GM19395 (cell line): Measurements from ENCODE around the gene TTC16.

Experiments used
- ATAC-seq: cut with Tn5 transposase; IDR thresholded peaks from one replicate; pipeline ENCODE4 v1.9.1; 2021; ENCODE audit warnings: mild to moderate bottlenecking, moderate library complexity; ENCODE audit not compliant: unreplicated experiment

Gene TTC16

GRCh38 chr9:127715470-127716337, at the start of gene TTC16, which contains the start of gene PTRH1:
Gene TTC16 (plus strand): TSS chr9:127716079. CDS start chr9:127716146, 67 bp downstream.
Gene PTRH1 (minus strand): TSS chr9:127715663. CDS start chr9:127715639, 24 bp downstream.
- peak; percentile 94 for ATAC-seq

DNA sequence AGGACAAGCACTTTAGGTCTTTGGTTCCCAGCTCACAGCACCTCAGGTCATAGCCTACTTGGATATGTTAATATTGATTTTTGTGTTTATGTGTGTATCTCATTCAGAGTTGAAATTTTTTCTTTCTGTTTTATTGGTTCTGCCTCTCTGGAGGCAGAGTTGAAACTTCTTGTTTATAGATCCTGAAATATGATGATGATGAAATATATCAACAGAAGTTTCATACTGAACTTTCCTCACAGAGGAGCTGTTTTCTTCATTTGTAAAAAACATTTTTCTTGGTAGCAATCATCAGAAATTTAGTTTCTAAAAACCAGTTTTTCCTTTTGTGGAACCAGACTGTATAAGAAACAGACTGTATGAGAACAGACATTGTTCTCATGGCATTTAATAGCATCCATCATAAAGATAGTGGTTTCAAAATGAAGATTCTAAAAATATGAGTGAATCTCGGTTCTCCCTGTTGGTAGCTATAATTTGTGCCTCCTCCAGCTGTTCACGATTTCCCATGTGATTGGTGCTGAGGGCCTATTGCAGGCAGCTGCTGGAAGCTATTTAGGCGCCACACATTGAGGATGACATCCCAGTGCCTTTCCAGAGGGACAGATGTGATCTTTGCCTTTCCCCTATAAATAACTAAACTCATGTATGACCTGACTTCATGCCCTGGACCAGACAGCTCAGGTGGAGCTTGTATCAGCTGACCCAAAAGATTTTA, 48.6 kb upstream of the TTC16 start:
- no peak for ATAC-seq

DNA sequence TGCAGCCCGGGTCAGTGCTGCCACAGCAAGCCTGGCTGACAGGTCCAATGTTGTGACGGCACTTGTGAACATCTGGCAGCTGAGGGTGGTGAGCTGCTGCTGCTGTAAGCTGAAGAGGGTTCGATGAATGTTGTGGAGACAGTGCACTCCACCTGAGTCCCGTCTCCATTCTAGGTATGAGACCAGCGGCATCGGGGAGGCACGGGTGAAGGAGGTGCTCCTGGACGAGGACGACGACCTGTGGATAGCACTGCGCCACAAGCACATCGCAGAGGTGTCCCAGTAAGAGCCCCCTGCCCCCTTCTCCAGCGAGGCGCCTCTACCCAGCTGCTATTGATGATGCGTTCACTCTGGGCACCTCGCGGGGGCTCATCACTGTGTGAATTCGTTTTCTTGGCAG, 48.0 kb upstream of the TTC16 start:
- no peak for ATAC-seq

DNA sequence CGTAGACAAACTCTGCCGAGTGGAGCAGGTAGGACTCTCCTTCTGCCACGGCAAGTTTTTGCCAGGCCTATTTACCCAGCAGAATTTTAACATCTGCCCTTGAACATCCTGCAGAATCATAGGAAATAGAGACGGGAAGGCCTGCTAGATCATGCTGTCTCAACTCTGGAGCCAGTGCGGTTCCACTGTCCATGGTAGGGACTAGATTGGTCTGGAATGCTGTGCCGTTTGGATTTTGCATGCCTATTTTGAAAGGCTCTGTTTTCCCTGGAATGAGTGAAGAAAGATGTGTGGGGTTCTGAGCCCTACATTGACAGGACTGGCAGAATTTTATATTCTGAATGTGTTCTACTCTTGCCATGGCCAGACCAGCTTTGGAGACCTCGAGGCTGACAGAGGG, 42.6 kb upstream of the TTC16 start:
- ATAC-seq = no peak

- no peak for ATAC-seq
Measured at GRCh38 chr9:127676638-127677037, 39.2 kb upstream of the TTC16 start.

DNA sequence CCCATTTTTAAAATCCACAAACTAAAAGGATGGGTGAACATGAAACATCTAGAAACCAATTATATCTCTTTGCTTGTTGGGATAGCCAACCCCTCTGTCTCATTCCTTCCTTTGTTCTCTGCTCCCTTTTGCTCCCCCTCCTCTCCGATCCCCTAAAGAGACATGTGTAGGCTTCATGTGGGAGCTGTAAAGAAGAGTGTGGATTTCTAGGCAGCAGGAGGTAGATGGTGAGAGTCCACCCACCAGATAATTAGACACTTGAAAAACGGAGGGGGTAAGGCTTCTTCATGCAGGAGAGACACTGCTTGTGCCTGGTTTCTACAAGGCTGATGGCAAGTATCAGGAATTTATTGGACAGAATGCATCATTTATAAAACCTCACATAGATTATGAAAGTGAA, 36.4 kb upstream of the TTC16 start:
- ATAC-seq = no peak

- ATAC-seq = no peak
Measured at GRCh38 chr9:127680226-127680625, 35.7 kb upstream of the TTC16 start.

- no peak for ATAC-seq
Measured at GRCh38 chr9:127680846-127681245, 35.0 kb upstream of the TTC16 start.

DNA sequence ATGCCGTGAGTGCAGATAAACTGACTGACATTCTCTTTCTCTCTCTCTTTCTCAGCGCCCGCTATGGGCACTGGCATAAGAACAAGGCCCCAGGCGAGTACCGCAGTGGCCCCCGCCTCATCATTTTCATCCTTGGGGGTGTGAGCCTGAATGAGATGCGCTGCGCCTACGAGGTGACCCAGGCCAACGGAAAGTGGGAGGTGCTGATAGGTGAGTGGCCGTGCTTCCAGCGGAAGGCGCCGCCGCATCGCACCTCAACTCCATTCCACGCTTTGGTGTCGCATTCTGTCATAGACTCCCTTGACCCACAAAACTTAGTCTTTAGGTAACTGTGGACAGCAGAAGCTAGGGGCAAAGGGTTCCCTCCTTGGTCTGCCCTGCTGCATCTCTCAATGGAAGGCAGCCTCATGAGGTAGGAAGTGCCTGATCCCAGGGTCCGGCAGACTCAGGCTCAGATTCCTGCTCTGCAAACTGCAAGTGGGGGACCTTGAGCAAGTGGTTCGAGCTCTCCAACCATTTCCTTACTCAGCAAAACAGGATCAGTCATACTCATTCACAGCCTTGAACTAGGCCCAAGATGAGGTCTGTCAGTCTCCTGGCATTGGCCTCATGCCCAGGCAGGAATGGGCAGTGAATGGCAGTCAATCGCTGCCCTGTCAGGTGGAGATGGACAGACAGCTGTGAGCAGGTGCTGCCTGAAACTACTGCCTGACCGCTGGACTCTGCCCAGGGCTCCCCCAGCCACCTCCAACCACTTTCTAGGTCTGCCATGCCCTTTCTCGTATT, 33.3 kb upstream of the TTC16 start:
- ATAC-seq = no peak

GRCh38 chr9:127683723-127684122, 32.2 kb upstream of the TTC16 start:
- no peak for ATAC-seq

DNA sequence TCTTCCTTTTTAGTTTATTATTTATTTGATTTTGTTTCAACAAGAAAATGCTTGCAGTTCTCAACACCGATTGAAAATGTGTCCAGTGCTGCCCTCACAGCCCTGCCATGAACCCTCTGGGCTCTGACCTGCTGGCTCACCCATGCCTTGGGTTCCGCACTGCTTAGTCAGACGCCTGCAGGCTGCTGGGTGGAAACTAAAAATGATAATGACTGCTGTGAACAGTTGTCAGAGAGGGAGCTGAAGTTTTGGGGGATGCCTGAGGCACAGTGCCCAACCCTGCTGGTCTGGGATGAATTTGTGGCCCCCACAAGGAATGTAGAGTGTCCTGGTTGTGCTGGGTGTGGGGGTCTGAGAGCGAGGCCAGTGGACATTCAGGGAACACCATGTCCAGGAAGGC, 31.3 kb upstream of the TTC16 start:
- no peak for ATAC-seq

- ATAC-seq = no peak
Measured at GRCh38 chr9:127686461-127687393, 29.2 kb upstream of the TTC16 start.

DNA sequence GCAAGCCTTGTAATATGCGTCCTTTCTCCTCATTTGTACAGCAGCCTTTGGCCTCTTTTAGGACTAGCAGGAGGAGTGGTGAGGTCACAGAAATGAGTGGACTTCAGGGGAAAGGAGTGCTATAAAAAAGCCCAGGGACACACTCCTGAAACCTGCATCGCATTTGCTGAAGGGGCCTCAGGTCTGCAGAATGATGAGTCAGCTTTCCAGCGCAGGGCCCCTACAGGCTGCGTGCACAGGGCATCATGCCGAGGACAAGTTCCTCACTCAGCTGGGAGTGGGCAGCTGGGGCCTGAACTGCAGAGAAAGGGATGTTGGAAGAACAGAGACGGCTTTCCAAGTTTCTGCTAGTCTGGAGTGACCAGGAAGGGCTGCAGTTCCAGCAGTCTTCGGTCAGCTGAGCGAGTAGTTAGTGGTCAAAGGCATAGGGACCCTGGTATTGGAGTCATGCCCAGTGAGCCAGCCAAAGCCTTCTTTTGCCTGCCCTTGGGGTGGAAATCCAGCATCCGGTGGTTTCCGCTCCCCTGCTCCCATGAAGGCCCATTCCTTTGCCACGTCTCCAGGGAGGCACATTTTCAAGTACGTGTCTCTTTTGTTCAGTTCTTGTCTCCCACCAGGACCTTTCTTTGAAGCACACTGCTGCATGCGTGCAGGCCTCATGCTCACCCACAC, 26.4 kb upstream of the TTC16 start:
- ATAC-seq = no peak

- ATAC-seq = no peak
Measured at GRCh38 chr9:127690735-127691134, 25.1 kb upstream of the TTC16 start.

DNA sequence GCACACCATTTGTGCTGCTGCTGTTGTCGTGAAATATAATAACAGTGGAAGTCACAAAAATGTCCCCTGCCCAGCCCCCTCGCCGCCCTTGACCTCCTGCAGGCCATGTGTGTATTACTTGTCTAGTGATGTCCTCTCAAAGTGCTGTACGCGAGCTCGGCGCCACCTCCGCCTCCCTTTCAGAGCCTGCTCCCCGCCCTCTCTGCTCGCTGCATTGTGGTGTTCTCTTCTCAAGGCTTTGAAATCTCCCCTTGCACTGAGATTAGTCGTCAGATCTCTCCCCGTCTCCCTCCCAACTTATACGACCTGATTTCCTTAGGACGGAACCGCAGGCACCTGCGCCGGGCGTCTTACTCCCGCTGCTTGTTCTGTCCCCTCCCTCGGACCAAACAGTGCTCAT, 23.8 kb upstream of the TTC16 start:
- no peak for ATAC-seq

GRCh38 chr9:127693143-127693542, 22.7 kb upstream of the TTC16 start:
- no peak for ATAC-seq

DNA sequence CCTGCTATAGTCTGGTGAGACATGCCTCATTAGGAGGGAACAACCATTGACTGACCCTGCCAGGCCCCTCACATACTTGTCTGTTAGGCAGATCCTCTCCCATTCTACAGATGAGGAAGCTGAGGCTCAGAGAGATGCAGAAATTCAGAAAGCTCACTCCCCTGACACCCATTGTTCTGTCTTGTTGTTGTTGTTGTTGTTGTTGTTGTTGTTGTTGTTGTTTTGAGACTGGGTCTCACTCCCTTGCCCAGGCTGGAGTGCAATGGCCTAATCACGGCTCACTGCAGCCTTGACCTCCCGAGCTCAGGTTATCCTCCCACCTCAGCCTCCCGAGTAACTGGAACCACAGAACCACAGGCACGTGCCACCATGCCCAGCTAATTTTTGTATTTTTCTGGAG, 22.2 kb upstream of the TTC16 start:
- no peak for ATAC-seq

DNA sequence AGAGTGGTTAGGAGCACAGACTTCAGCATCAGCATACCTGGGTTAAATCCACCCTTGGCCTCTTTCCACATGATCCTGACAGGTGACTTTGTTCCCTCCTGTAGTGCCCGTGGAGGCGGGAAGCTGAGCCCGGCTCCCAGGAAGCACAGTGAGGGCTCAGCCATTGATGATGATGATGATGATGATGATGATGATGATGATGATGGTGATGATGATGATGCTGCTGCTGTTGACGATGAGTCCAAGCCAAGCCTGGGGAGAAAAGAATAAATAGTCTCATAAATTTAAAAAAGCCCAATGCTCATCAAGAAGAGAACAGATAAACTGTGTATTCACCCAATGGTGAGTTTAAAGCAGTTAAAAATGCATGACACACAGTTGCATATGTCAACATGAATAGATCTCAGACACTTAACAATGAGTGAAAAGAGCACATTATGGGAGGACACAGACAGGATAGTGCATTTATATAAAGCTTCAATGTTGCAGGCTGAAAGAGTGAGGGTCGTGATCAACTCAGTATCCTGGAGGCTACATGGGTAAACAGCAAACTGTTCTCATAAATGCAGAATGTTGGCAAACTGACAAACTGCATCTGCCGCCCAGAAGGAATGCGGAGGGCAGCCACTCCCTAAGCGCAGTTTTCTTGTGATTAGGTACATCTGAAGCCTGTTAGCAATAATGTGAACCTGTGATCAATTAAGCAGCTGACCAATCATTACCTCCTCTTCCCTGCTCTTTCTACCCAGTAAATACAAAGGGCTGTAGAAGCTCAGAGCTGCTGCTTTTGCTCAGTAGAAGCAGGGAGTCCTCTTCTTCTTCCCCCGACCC, 20.8 kb upstream of the TTC16 start:
- ATAC-seq = no peak

DNA sequence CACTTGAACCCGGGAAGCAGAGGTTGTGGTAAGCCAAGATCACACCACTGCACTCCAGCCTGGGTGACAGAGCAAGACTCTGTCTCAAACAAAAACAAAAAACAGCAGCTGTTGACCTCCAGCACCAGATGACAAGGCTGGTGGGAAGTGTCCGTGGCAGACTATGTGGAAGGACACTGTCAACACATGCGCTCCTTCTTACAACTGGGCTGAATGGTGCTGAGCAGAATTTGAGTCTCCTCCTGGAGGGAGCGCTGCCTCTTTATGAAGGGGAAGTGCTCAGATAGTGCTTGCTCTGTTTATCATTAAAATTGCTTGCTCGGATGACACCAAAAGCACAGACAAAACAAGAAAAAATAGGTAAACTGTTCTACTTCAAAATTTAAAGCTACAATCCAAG, 18.3 kb upstream of the TTC16 start:
- ATAC-seq = no peak
